Epithelial cell of esophagus (primary cell): ENCODE results near the gene HTRA1.

Source experiments
- DNase-seq: peaks from one replicate; pipeline ENCODE4 v3.0.0; 2010; ENCODE audit warnings: low read depth
- H3K4me3 ChIP-seq: 2 replicates; pipeline ENCODE4 v1.5.1; 2011; ENCODE audit warnings: mild to moderate bottlenecking, low read length, control low read depth
- CTCF ChIP-seq: IDR thresholded peaks from 2 replicates; pipeline ENCODE4 v1.5.1; 2011; ENCODE audit warnings: low read depth, mild to moderate bottlenecking, low read length, control low read depth, inconsistent platforms; ENCODE audit not compliant: insufficient read depth; ENCODE audit errors: missing control alignments

The HTRA1 gene

GRCh38 chr10:122554131-122555036, 93.0 kb downstream of the HTRA1 start:
- DNase-seq = no peak
- no peak overlapping the region for H3K4me3 ChIP-seq
- TF ChIP-seq CTCF = no peak

- no peak overlapping the region for H3K4me3 ChIP-seq
- no peak for DNase-seq
- no peak for TF ChIP-seq CTCF
Measured at GRCh38 chr10:122555442-122555841, 94.1 kb downstream of the HTRA1 start.

GRCh38 chr10:122557516-122557915, 96.2 kb downstream of the HTRA1 start:
- no peak for TF ChIP-seq CTCF
- no peak overlapping the region for H3K4me3 ChIP-seq
- peak; percentile 10 for DNase-seq

- TF ChIP-seq CTCF = no peak
- H3K4me3 ChIP-seq = no peak overlapping the region
- DNase-seq = peak; percentile 5
Measured at GRCh38 chr10:122558452-122558851, 97.1 kb downstream of the HTRA1 start.

- H3K4me3 ChIP-seq = no peak overlapping the region
- peak; percentile 40 for DNase-seq
- no peak for TF ChIP-seq CTCF
Measured at GRCh38 chr10:122559228-122559627, 97.9 kb downstream of the HTRA1 start.

GRCh38 chr10:122560279-122560804, 99.0 kb downstream of the HTRA1 start, which contains the start of gene DMBT1:
Gene DMBT1, plus strand, starts transcription at chr10:122560754. Its CDS starts 17 bp downstream, at chr10:122560771.
- peak; percentile 53 for DNase-seq
- TF ChIP-seq CTCF = no peak
- no peak within 1 kb of the TSS for H3K4me3 ChIP-seq
